SIG-M5 treated with dmso at 0.1 percent for 504 hours (cell line): ENCODE results near the gene NHLH1.

ENCODE experiments used
- DNase-seq: peaks from one replicate; lab custom pipeline; 2025; ENCODE audit not compliant: unreplicated experiment; lab: John Stamatoyannopoulos, UW

The NHLH1 gene

GRCh38 chr1:160366731-160367515 is at the start of gene NHLH1:
Gene NHLH1, plus strand, starts transcription at chr1:160367071. Its CDS starts 3,661 bp downstream, at chr1:160370732.
- no peak for DNase-seq

- no peak for DNase-seq
These were observed 44.0 kb upstream of the NHLH1 start for GRCh38 chr1:160322831-160323230.

- no peak for DNase-seq
These were observed 41.6 kb upstream of the NHLH1 start for GRCh38 chr1:160325252-160325651.

- no peak for DNase-seq
These were observed 40.5 kb upstream of the NHLH1 start for GRCh38 chr1:160326418-160326817.

GRCh38 chr1:160328184-160328583 is 38.7 kb upstream of the NHLH1 start:
- no peak for DNase-seq

DNA sequence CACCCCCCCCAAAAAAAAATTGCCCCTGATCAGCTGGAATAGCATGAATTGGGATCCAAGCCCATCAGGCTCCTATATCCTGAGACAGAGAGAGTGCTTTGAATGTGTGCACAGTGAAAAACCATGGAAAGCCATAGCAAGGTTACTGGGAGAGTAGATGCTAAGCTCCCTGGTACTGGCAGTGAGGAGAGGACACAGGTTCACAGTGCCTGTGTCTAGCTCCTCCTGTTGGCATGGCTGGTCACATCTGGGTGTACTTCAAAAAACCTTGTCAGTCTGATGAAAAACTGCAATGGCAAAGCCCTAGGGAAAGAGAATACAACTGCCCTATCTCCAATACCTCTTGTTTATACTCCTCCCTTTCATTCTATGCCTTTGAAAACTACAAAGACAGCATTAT is 36.8 kb upstream of the NHLH1 start:
- peak; percentile 4 for DNase-seq

- DNase-seq, result no peak
These were observed 34.4 kb upstream of the NHLH1 start for GRCh38 chr1:160332516-160332915.

- peak; percentile 97 for DNase-seq
These were observed 28.3 kb upstream of the NHLH1 start for GRCh38 chr1:160338580-160338979.

DNA sequence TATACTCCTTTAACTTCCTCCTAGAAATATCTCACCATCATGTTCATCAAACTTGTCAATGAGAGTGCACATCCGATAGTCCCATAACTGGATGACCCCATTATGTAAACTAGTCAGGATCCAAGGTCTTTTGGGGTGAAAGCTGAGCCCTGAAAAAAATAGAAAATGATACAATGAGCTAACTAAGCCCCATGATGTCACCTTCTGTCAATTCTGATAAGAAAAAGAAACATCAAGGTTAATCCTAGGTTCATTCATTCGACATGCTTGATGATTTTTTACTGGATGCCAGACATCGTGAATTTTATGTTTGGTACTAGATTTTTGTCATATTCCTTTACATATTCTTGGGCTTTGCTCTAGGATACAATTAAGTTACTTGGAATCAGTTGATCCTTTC is 26.7 kb upstream of the NHLH1 start:
- no peak for DNase-seq

DNA sequence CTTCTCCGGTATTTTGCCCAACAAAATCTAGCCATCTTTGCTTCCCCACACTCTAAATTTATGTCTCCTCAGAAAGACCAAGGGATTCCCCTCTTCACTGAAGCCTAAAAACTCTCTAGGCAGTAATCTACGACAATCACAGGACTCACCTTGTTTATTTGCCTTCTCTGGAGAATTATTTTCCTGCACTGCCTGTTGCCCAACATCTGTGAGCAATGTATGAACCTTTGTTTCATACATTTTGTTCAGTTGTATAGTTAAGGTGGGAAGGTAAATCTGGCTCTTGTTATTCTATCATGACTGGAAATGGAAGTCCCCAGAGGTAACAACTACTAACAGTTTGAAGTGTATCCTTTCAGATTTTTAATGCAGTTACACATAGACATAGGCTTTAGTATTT is 26.0 kb upstream of the NHLH1 start:
- DNase-seq, result no peak

DNA sequence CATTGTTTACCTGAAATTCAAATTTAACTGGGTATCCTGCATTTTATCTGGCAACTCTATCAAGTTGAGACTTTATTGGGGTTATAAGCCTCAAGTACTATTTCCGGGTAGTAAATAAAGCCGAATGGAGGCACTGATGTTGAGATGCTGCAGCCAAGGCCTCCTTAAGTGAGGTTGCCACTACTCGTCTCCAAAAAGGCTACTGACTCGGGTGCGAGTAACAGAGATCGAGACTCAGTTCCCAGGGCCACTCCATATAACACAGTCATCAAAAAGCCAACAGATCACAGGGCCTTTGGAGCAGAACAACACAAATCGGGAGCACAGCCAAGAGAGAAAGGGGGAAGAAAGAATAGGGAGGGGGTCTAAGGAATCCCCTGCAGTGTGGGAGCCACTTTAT is 24.3 kb upstream of the NHLH1 start:
- DNase-seq, result no peak

DNA sequence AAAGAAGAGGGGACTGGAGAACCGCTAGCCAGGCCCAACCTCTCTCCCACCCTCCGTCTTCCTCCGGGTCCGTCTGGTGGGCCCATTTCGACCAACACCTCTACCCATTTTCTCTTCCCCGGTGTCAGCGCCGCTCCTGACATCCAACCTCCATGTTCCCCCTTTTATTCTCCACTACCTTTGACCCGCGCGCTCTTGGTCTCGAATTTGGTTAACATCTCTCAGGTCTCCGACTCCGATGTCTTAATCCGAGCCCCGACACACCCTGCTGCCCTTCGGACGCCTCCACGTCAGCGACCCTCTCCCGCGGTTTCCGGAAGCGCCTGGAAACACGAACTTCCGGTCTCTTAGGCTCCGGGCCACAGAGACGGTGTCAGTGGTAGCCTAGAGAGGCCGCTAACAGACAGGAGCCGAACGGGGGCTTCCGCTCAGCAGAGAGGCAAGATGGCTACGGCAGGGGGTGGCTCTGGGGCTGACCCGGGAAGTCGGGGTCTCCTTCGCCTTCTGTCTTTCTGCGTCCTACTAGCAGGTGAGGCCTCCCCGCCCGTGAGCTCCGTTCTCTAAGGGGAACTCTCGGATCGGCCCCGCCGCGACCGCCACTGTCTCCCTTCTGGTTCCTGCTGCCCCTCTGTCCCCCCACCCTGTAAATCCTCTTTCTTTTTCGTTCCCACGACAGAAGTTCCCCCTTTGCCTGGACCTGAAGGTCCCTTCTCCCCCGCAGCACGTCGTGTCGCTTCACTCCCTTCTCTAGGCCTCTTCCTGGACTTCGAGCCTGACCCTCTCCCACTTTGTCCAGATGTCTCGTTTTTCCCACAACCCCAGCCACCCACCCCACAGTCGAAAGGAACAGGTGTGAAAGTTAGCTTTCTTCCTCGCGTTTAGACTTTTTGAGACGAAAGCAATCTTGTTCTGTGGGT is 23.7 kb upstream of the NHLH1 start, which contains the start of the genes COPA and NCSTN:
Gene COPA (minus strand): TSS at position 298 of the 917 bp plus-strand sequence. CDS start 80 bp downstream, at position 218.
Gene NCSTN (plus strand): TSS at position 431 of the 917 bp plus-strand sequence. CDS start 14 bp downstream, at position 445.
- DNase-seq, result peak; percentile 96

GRCh38 chr1:160344241-160344640 is 22.6 kb upstream of the NHLH1 start:
- DNase-seq, result no peak

DNA sequence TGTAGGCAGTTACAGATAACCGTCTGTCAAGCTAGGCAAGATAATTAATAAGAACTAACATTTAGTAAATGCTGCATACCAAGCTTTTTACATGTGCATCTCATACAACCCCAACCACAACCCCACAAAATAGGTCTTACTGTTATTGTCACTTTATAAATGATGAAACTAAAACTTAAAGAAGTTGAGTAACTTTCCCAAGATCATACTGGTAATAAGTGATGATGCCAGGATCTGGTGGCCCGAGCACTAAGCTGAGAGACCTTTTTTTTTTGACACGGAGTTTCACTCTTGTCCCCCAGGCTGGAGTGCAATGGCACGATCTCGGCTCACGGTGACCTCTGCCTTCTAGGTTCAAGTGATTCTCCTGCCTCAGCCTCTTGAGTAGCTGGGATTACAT is 21.9 kb upstream of the NHLH1 start:
- no peak for DNase-seq

DNA sequence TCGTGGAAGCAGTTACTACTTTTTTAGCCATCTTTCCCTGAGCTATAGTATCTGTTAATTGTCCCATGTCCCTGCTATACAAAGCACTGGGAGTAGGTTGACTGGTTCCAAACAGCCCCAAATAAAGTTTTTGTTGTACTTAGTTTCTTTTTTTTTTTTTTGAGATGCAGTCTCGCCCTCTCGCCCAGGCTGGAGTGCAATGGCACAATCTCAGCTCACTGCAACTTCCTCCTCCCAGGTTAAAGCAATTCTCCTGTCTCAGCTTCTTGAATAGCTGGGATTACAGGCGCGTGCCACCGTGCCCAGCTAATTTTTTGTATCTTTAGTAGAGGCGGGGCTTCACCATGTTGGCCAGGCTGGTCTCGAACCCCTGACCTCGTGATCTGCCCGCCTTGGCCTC is 20.4 kb upstream of the NHLH1 start:
- peak; percentile 22 for DNase-seq

GRCh38 chr1:160346958-160347357 is 19.9 kb upstream of the NHLH1 start:
- DNase-seq, result peak; percentile 95

DNA sequence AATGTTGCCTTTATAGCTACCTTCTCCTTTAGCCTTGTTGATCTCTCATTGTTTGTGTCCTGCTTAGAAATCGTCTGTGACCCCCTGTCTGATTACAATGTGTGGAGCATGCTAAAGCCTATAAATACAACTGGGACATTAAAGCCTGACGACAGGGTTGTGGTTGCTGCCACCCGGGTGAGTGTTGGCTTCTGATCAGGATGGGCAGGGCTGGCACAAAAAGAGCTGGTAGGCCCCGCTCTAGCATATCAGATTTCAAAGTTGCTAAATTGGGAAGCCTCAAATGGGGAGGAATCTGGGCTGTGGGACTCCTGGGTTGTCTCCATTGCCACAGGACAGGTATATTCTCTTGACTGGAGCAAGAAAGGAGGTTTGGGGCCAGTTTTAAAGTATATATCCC is 15.2 kb upstream of the NHLH1 start:
- DNase-seq, result no peak

GRCh38 chr1:160352555-160352954 is 14.3 kb upstream of the NHLH1 start:
- no peak for DNase-seq

DNA sequence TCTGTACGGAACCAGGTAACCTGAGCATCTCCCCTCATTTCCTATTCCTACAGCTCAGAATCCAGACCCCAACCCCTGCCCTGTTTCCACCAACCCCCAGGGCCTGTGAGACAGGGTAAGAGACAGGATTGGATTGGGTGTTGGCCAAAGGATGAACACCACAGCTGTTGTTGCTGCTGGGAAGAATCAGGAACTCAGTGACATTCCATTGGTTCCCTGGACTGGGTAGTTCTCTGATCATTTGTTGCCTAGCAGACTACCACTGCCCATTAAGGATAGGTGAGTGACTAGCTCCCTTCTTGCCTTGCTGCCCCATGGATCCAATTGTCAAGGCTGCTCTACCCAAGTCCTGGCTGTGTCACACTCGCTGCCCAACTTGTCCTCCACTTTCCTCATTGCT is 13.6 kb upstream of the NHLH1 start:
- DNase-seq, result no peak

- peak; percentile 30 for DNase-seq
These were observed 12.4 kb upstream of the NHLH1 start for GRCh38 chr1:160354388-160354985.

- no peak for DNase-seq
These were observed 9.4 kb upstream of the NHLH1 start for GRCh38 chr1:160357286-160358002.
